Heart left ventricle (tissue), 13 donors: ENCODE results near the gene CD28.

Experiments
- POLR2A ChIP-seq, 2 donors: fragments of 450-650 bp; IDR thresholded peaks; one replicate each; pipeline ENCODE4 v1.6.1; 2017; ENCODE audit warnings: antibody characterized with exemption in 2 of 2, mild to moderate bottlenecking in 2 of 2, moderate library complexity in 2 of 2
- TF ChIP-seq, protein P1 (sequence below), 12 donors: fragments of 200-600 bp; sonication (generic) in 4 of 12; IDR thresholded peaks; one replicate each; pipeline versions ENCODE4 v1.5.0 to v1.8.0; 2018 to 2022; ENCODE audit warnings: antibody characterized with exemption in 12 of 12, mild to moderate bottlenecking in 5 of 12
- donor health status: ischemic (EF 13 %, LVEDD 7.1; RV severe dilation, severe dysfunction).
- donor health status: DM: no; HTN: yes; CAD: no.
- donor health status: DM: no; HTN: no; CAD: no.
- donor health status: ischemic (EF 25% LVEDD 6.9; RV normal size, moderate dysfunction).
- donor health status: ischemic (EF 25% LVEDD 5.7; RV mildly dilated, moderate dysfunction).
- donor health status: ischemic (EF 35%, LVEDD 5.7; RV mildly dilated, moderate dysfunction).
- donor health status: nonischemic (EF 11% LVEDD 7.7; RV severe dilation, severe dysfunction).
- donor health status: DM: yes; HTN: yes; CAD: no.
- donor health status: PGD.
- donor health status: ischemic (EF 29% LVEDD 5.4; RV normal size, mild dysfunction).
- donor health status: nonischemic (EF 23%, LVEDD 6.1; RV moderate dilation, normal function).

DNA sequence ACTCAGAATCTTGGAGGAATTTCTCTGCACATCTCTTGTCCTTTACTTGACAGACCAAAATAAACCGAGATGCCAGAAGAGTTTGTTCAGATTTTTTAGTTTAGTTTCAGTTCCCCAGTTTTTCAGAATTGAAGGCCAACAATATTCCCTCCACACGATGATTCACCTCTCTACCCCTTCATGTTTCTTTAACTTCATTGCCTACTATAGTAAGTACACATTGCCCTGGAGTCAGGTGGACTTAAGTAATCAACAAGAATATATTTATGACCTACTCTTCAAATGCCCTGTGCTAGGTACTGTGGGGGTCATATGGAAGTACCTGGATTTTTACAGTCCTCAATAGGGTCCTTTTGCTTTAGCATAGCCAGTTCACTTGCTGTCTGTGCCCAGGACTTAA lies 81.5 kb downstream of the CD28 start:
- TF ChIP-seq, protein P1, sequence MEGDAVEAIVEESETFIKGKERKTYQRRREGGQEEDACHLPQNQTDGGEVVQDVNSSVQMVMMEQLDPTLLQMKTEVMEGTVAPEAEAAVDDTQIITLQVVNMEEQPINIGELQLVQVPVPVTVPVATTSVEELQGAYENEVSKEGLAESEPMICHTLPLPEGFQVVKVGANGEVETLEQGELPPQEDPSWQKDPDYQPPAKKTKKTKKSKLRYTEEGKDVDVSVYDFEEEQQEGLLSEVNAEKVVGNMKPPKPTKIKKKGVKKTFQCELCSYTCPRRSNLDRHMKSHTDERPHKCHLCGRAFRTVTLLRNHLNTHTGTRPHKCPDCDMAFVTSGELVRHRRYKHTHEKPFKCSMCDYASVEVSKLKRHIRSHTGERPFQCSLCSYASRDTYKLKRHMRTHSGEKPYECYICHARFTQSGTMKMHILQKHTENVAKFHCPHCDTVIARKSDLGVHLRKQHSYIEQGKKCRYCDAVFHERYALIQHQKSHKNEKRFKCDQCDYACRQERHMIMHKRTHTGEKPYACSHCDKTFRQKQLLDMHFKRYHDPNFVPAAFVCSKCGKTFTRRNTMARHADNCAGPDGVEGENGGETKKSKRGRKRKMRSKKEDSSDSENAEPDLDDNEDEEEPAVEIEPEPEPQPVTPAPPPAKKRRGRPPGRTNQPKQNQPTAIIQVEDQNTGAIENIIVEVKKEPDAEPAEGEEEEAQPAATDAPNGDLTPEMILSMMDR (IDR thresholded peaks at IDR 0.05) = no peak
- no peak for TF ChIP-seq POLR2A (IDR thresholded peaks at IDR 0.05)
